ENCODE results near the gene HSD11B1L. TPM values are rescaled to one million over a fixed set of nuclear protein-coding genes. Genes with fewer than 3 reads are reported as not detected.

Gene HSD11B1L
- total RNA-seq, 2 experiments from 2014 or later: 2.7 to 3.5 TPM

DNA sequence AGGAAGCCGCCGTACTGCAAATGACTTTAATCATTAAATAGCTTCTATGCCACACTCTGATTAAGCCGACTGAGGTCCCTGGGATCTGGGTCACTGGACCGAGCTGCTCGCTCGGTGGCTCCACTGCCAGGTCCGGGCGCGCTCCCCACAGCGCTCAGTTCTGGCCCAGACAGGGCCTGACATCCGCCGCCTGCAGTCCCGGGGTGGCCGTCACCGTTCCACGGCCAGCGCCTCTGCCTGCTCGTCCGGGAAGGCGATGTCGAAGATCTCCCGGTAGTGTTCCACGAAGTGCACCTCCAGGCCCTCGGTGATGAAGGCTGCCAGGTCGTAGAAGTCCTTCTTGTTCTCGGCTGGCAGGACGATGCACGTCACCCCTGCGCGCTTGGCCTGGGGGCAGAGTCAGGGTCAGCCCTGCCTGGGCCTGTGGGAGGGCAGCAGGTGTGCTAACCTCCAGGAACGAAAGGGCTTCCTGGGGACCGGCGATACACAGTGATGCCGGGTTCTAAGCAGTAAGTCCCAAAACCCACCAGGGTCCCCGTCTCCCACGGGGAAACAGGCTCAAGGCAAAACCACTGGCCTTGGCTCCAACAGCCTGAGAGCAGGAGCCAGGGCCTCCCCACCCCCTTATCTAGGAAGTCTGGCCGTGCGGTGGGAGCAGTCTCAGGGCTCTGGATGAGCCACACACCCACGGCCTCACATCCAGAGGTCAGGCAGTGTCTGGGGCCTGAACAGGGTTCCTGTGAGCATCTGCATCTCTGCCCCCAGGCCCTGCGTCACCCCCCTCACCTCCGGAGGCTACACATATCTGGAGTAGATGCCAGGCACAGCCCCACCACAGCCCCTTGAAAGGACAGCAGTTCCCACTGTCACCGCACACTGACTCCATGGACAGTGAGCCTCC is 11.2 kb downstream of the HSD11B1L start:
- Mint-ChIP-seq H3K4me3 (peak overlapping the region; percentile 99), H3K27ac (peak overlapping the region; percentile 97), H3K9me3 (no peaks in the 10 kb centered on the region), H3K4me1 (ENCODE audit: low read depth) (peaks cover 16% of the 10 kb centered on the region), H3K36me3 (ENCODE audit: low read depth) (peaks cover 49% of the 10 kb centered on the region), H3K27me3 (no peaks in the 10 kb centered on the region)
- CTCF ChIA-PET: interaction anchor here (1.6 kb wide), 1 partner anchor 26 kb away, joined by 4 read pairs; no protein-coding TSS in a partner anchor
- TF ChIP-seq, protein P1, sequence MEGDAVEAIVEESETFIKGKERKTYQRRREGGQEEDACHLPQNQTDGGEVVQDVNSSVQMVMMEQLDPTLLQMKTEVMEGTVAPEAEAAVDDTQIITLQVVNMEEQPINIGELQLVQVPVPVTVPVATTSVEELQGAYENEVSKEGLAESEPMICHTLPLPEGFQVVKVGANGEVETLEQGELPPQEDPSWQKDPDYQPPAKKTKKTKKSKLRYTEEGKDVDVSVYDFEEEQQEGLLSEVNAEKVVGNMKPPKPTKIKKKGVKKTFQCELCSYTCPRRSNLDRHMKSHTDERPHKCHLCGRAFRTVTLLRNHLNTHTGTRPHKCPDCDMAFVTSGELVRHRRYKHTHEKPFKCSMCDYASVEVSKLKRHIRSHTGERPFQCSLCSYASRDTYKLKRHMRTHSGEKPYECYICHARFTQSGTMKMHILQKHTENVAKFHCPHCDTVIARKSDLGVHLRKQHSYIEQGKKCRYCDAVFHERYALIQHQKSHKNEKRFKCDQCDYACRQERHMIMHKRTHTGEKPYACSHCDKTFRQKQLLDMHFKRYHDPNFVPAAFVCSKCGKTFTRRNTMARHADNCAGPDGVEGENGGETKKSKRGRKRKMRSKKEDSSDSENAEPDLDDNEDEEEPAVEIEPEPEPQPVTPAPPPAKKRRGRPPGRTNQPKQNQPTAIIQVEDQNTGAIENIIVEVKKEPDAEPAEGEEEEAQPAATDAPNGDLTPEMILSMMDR (IDR thresholded peaks at IDR 0.05): no peak
- ATAC-seq (no peak), DNase-seq (peak; percentile 53)
- POLR2A ChIA-PET: interaction anchor here (0.6 to 20.6 kb wide), 16 partner anchors 8 to 1446 kb away, joined by 3 to 516 read pairs (median 6); partner anchors contain the start of genes CATSPERD, DUS3L, HSD11B1L and LONP1
- intact Hi-C loops (cut with micrococcal nuclease): loop anchor here (10.0 kb wide), 1 partner anchor 103 kb away; the partner anchor contains the start of gene DUS3L

DNA sequence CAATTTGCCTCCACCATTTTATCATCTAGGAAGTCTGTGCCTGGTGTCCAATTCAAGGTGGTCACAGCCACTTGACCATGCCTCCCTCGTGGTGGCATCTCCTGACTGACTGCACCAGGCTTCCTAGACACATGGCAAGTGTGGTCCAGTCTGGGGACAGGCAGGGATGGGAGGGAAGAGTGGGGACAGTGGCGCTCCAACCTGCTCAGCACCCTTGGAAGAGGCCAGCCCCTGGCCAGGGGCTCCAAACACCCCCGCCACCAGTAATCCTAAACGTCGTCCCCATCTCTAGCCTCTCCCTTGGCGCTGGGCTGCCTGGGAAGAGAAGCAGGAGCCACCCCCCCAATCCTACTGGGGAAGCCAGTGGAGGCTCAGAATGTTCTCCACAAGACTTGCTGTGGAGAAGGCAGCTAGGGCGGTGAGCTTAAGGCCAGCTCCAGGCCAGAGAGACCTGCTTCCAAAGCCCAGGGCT is 11.9 kb downstream of the HSD11B1L start:
- peaks cover 52% of the 10 kb centered on the region for H3K36me3 Mint-ChIP-seq (ENCODE audit: low read depth)
- CTCF ChIA-PET: no interaction called here
- POLR2A ChIA-PET: interaction anchor here (1.5 to 20.6 kb wide), 2 partner anchors 20 to 88 kb away, joined by 4 to 516 read pairs; partner anchors contain the start of genes CATSPERD and LONP1
- TF ChIP-seq, protein P1 (IDR thresholded peaks at IDR 0.05): no peak
- intact Hi-C loops (cut with micrococcal nuclease): loop anchor here (10.0 kb wide), 1 partner anchor 102 kb away; the partner anchor contains the start of gene DUS3L
- H3K4me1 Mint-ChIP-seq (ENCODE audit: low read depth): peaks cover 16% of the 10 kb centered on the region
- DNase-seq: peak; percentile 24
- H3K4me3 Mint-ChIP-seq: peak overlapping the region; percentile 99
- peak overlapping the region; percentile 97 for H3K27ac Mint-ChIP-seq
- H3K27me3 Mint-ChIP-seq: no peaks in the 10 kb centered on the region
- no peak for ATAC-seq
- no peaks in the 10 kb centered on the region for H3K9me3 Mint-ChIP-seq

DNA sequence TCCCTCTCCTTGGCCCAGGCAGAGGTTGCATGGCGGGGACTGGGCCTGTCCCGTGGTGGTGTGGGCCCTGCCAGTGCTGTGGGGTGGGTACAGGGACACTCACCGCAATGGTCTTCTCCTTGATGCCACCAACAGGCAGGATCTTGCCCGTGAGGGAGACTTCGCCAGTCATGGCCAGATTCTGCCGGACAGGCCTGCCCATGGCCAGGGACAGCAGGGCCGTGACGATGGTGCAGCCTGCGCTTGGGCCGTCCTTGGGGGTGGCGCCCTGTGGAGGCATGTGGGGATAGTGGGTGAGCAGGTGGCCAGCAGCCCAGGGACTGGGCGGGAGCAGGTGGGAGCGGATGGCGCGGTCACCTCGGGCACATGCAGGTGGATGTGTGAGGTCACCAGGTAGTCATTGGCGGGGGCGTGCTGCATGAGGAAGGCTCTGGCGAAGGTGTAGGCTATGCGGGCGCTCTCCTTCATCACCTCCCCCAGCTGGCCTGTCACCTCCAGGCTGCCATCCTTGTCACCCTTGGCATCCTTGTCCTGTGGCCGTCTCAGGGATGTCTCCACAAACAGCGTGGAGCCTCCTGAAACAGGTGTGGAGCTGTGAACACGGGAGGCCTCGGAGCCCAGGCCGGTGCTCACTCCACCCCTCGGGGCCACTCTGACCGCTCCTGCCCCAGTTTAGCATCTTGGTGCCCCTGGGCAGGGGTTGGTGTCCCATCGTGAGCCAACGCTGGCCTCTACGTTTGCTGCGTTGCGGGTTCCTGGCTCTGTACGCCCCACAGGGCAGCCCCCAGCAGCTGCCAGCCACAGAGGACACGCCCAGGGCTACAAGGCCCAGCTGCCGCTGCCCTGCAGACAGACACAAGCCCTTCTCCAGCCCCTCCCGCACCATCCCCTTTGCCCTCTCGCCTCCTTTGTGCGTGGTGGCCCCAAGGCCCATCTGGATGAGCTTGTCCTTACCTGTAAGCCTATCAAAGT is 12.7 kb downstream of the HSD11B1L start:
- Mint-ChIP-seq H3K36me3 (ENCODE audit: low read depth) (peaks cover 53% of the 10 kb centered on the region), H3K4me3 (peak overlapping the region; percentile 99), H3K9me3 (no peaks in the 10 kb centered on the region), H3K4me1 (ENCODE audit: low read depth) (peaks cover 12% of the 10 kb centered on the region), H3K27me3 (no peaks in the 10 kb centered on the region), H3K27ac (no peak overlapping the region)
- TF ChIP-seq, protein P1 (IDR thresholded peaks at IDR 0.05): no peak
- DNase-seq (peak; percentile 44), ATAC-seq (no peak)
- intact Hi-C loops (cut with micrococcal nuclease): loop anchor here (10.0 kb wide), 1 partner anchor 101 kb away; the partner anchor contains the start of gene DUS3L
- CTCF ChIA-PET: no interaction called here
- POLR2A ChIA-PET: interaction anchor here (0.6 to 20.6 kb wide), 5 partner anchors 19 to 138 kb away, joined by 4 to 516 read pairs (median 4); partner anchors contain the start of genes CATSPERD, DUS3L and LONP1

DNA sequence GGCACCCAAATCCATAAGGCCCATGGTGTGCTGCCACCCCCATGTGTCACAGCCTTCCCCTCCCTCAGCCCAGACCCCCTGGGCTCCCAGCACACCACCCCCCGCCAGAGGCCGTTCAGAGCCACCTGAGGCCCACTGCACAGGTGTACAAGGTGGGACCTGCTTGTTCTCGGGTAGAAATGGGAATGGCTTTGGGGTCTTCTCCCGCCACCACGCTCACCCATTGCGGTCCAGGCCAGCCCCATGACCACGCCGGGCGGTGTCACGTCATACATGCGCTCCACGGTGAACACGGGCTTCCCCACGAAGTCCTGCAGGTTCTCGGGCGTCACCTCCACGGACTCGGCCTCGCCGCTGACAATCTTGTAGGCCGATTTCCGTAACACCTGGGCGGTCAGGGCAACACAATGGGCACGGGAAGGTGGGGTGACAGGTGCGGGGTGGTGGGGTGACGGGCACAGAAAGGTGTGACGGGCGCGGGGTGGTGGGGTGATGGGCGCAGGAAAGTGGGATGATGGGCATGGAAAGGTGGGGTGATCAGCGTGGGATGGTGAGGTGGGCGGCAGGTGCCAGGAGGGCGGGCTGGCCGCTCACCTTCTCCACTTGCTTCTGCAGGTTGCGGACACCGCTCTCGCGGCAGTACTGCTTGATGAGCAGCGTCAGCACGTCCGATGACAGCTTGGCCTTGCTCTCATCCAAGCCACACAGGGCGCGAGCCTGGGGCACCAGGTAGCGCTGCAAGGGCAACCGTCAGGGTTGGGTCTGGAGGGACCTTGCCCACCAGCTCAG is 13.5 kb downstream of the HSD11B1L start:
- ChIA-PET POLR2A (interaction anchor here (0.6 to 20.6 kb wide), 4 partner anchors 18 to 138 kb away, joined by 4 to 516 read pairs (median 5); partner anchors contain the start of genes CATSPERD, DUS3L and LONP1), CTCF (no interaction called here)
- peaks cover 10% of the 10 kb centered on the region for H3K4me1 Mint-ChIP-seq (ENCODE audit: low read depth)
- H3K27me3 Mint-ChIP-seq: no peaks in the 10 kb centered on the region
- peak overlapping the region; percentile 99 for H3K4me3 Mint-ChIP-seq
- intact Hi-C loops (cut with micrococcal nuclease): loop anchor here (10.0 kb wide), 1 partner anchor 100 kb away; the partner anchor contains the start of gene DUS3L
- TF ChIP-seq, protein P1 (IDR thresholded peaks at IDR 0.05): no peak
- ATAC-seq (no peak), DNase-seq (no peak)
- no peak overlapping the region for H3K27ac Mint-ChIP-seq
- H3K36me3 Mint-ChIP-seq (ENCODE audit: low read depth): peaks cover 60% of the 10 kb centered on the region
- no peaks in the 10 kb centered on the region for H3K9me3 Mint-ChIP-seq
